Type B pancreatic cell (in vitro differentiated cells): ENCODE results near the gene HRAS. TPM values are rescaled to one million over a fixed set of nuclear protein-coding genes. Genes with fewer than 3 reads are reported as not detected.

ENCODE experiments used
- DNase-seq: peaks from one replicate; pipeline ENCODE4 v3.0.0; 2021; ENCODE audit warnings: mixed read lengths; ENCODE audit not compliant: unreplicated experiment; ENCODE audit errors: extremely low spot score
- H3K27ac Mint-ChIP-seq: 2 replicates; pipeline ENCODE4 v1.8.0; 2021; ENCODE audit warnings: mild to moderate bottlenecking, mixed read lengths
- H3K27me3 Mint-ChIP-seq: 2 replicates; pipeline ENCODE4 v1.8.0; 2021; ENCODE audit warnings: mixed read lengths
- H3K36me3 Mint-ChIP-seq: 2 replicates; pipeline ENCODE4 v1.8.0; 2021; ENCODE audit warnings: mixed read lengths
- H3K4me1 Mint-ChIP-seq: one replicate; pipeline ENCODE4 v1.8.0; 2021; ENCODE audit warnings: mixed read lengths; ENCODE audit not compliant: unreplicated experiment
- H3K4me3 Mint-ChIP-seq: 2 replicates; pipeline ENCODE4 v1.8.0; 2021; ENCODE audit warnings: mild to moderate bottlenecking, mixed read lengths
- H3K9me3 Mint-ChIP-seq: 2 replicates; pipeline ENCODE4 v1.8.0; 2021; ENCODE audit warnings: mixed read lengths
- CTCF ChIP-seq: fragments of 200-600 bp; sonication (generic); conservative IDR thresholded peaks from 2 replicates; pipeline ENCODE4 v1.5.0; 2021; ENCODE audit warnings: antibody characterized with exemption, mild to moderate bottlenecking
- total RNA-seq: library from RNA; stranded (reverse); gene quantifications from 2 replicates; pipeline ENCODE4 v1.2.1, GENCODE V29; 2021; ENCODE audit warnings: low replicate concordance

HRAS gene
- total RNA-seq, 1 donor from 2014 or later = 63.1 TPM

GRCh38 chr11:490930-491260 lies 44.5 kb downstream of the HRAS start:
- H3K4me3 Mint-ChIP-seq = no peak overlapping the region
- H3K4me1 Mint-ChIP-seq = no peaks in the 10 kb centered on the region
- H3K36me3 Mint-ChIP-seq = peaks cover 6% of the 10 kb centered on the region
- DNase-seq = no peak
- H3K9me3 Mint-ChIP-seq = no peaks in the 10 kb centered on the region
- no peaks in the 10 kb centered on the region for H3K27me3 Mint-ChIP-seq
- TF ChIP-seq CTCF = no peak
- no peak overlapping the region for H3K27ac Mint-ChIP-seq

GRCh38 chr11:490186-490929 lies 45.0 kb downstream of the HRAS start:
- no peak overlapping the region for H3K4me3 Mint-ChIP-seq
- DNase-seq = no peak
- TF ChIP-seq CTCF = no peak
- H3K36me3 Mint-ChIP-seq = peaks cover 3% of the 10 kb centered on the region
- no peaks in the 10 kb centered on the region for H3K27me3 Mint-ChIP-seq
- H3K9me3 Mint-ChIP-seq = no peaks in the 10 kb centered on the region
- no peak overlapping the region for H3K27ac Mint-ChIP-seq
- H3K4me1 Mint-ChIP-seq = no peaks in the 10 kb centered on the region

GRCh38 chr11:489610-490185 lies 45.7 kb downstream of the HRAS start:
- H3K36me3 Mint-ChIP-seq = no peaks in the 10 kb centered on the region
- TF ChIP-seq CTCF = no peak
- no peaks in the 10 kb centered on the region for H3K9me3 Mint-ChIP-seq
- H3K4me3 Mint-ChIP-seq = no peak overlapping the region
- H3K4me1 Mint-ChIP-seq = no peaks in the 10 kb centered on the region
- DNase-seq = no peak
- H3K27ac Mint-ChIP-seq = no peak overlapping the region
- no peaks in the 10 kb centered on the region for H3K27me3 Mint-ChIP-seq

GRCh38 chr11:488992-489391 lies 46.4 kb downstream of the HRAS start:
- no peak for TF ChIP-seq CTCF
- DNase-seq = no peak
- Mint-ChIP-seq H3K36me3 (no peaks in the 10 kb centered on the region), H3K4me1 (no peaks in the 10 kb centered on the region), H3K4me3 (no peak overlapping the region), H3K9me3 (no peaks in the 10 kb centered on the region), H3K27ac (no peak overlapping the region), H3K27me3 (no peaks in the 10 kb centered on the region)

- Mint-ChIP-seq H3K4me3 (no peak overlapping the region), H3K36me3 (peaks cover under 1% of the 10 kb centered on the region), H3K4me1 (no peaks in the 10 kb centered on the region), H3K9me3 (no peaks in the 10 kb centered on the region), H3K27me3 (no peaks in the 10 kb centered on the region), H3K27ac (no peak overlapping the region)
- no peak for DNase-seq
- no peak for TF ChIP-seq CTCF
Observed at GRCh38 chr11:488579-488978, 46.8 kb downstream of the HRAS start.
